HepG2 (cell line): ENCODE results near the gene NR1H3. TPM values are rescaled to one million over a fixed set of nuclear protein-coding genes. Genes with fewer than 3 reads are reported as not detected.
A peak's percentile ranks its signal among the peaks of the same experiment; 100 is the strongest.

ENCODE experiments used
- CSRNP1 ChIP-seq: sonication (generic); formaldehyde crosslinking; IDR thresholded peaks from 2 replicates; pipeline ENCODE4 v1.8.1; 2023; ENCODE audit warnings: mild to moderate bottlenecking, missing genetic modification reagents
- JDP2 ChIP-seq: sonication (generic); formaldehyde crosslinking; IDR thresholded peaks from 2 replicates; pipeline ENCODE4 v1.8.1; 2022; ENCODE audit warnings: missing genetic modification reagents, borderline replicate concordance
- JUN ChIP-seq: sonication (generic); formaldehyde crosslinking; IDR thresholded peaks from 2 replicates; pipeline ENCODE4 v1.4.0; 2020; ENCODE audit warnings: mild to moderate bottlenecking, missing genetic modification reagents
- MTERF4 ChIP-seq: sonication (generic); formaldehyde crosslinking; IDR thresholded peaks from 2 replicates; pipeline ENCODE4 v1.8.0; 2023; ENCODE audit warnings: mild to moderate bottlenecking, missing genetic modification reagents
- MXD4 ChIP-seq: IDR thresholded peaks from 2 replicates; pipeline ENCODE4 v1.6.1; 2016; ENCODE audit warnings: mild to moderate bottlenecking, missing biosample characterization, missing genetic modification reagents
- NFE2 ChIP-seq: sonication (generic); formaldehyde crosslinking; IDR thresholded peaks from 2 replicates; pipeline ENCODE4 v1.4.0; 2020; ENCODE audit warnings: missing genetic modification reagents
- NR2C2 ChIP-seq: sonication (generic); formaldehyde crosslinking; IDR thresholded peaks from 2 replicates; pipeline ENCODE4 v1.4.0; 2020; ENCODE audit warnings: missing genetic modification reagents, mild to moderate bottlenecking, moderate library complexity, borderline replicate concordance
- TFAP4 ChIP-seq: sonication (generic); IDR thresholded peaks from 2 replicates; pipeline ENCODE4 v1.6.1; 2016; ENCODE audit warnings: low read depth, borderline replicate concordance
- UBTF ChIP-seq: sonication (generic); formaldehyde crosslinking; IDR thresholded peaks from 2 replicates; pipeline ENCODE4 v1.4.0; 2020; ENCODE audit warnings: mild to moderate bottlenecking, missing genetic modification reagents
- ZFP91 ChIP-seq: sonication (generic); formaldehyde crosslinking; IDR thresholded peaks from 2 replicates; pipeline ENCODE4 v1.9.0; 2022; ENCODE audit warnings: missing genetic modification reagents, mild to moderate bottlenecking, borderline replicate concordance
- ZNF18 ChIP-seq: sonication (generic); formaldehyde crosslinking; IDR thresholded peaks from 2 replicates; pipeline ENCODE4 v1.8.0; 2022; ENCODE audit warnings: mild to moderate bottlenecking, missing genetic modification reagents; ENCODE audit not compliant: insufficient replicate concordance
- ZNF383 ChIP-seq: sonication (generic); formaldehyde crosslinking; IDR thresholded peaks from 2 replicates; pipeline ENCODE4 v1.4.0; 2020; ENCODE audit warnings: missing genetic modification reagents, mild to moderate bottlenecking, borderline replicate concordance
- ZNF512B ChIP-seq: sonication (generic); formaldehyde crosslinking; IDR thresholded peaks from 2 replicates; pipeline ENCODE4 v1.5.1; 2020; ENCODE audit warnings: missing genetic modification reagents, mild to moderate bottlenecking, borderline replicate concordance
- ZNF746 ChIP-seq: sonication (generic); formaldehyde crosslinking; IDR thresholded peaks from 2 replicates; pipeline ENCODE4 v1.8.0; 2022; ENCODE audit warnings: mild to moderate bottlenecking, missing genetic modification reagents
- ZNF781 ChIP-seq: sonication (generic); formaldehyde crosslinking; IDR thresholded peaks from 2 replicates; pipeline ENCODE4 v1.5.1; 2020; ENCODE audit warnings: borderline replicate concordance, mild to moderate bottlenecking, missing genetic modification reagents; ENCODE audit errors: not compliant biosample characterization
- polyA plus RNA-seq, 8 experiments: library from polyadenylated mRNA; depleted of rRNA in 3 of 8; stranded (reverse) in 7 of 8; unstranded in 1 of 8; fragments of >200 nt; fragmentation: Illumina TruSeq in 4 of 8; extraction: Trizol in 4 of 8; gene quantifications; 2 replicates each; pipeline versions ENCODE4 v1.2.1 to v1.2.3, GENCODE V29; 2011 to 2016; ENCODE audit warnings: low read depth in 4 of 8, missing spikeins in 1 of 8, mixed read lengths in 1 of 8; ENCODE audit not compliant: insufficient read depth in 1 of 8
- total RNA-seq, 5 experiments: library from RNA; depleted of rRNA; stranded (reverse); fragments of >200 nt; fragmentation: Illumina TruSeq; extraction: Trizol; gene quantifications; 2 replicates each; pipeline ENCODE4 v1.2.3, GENCODE V29; 2016; ENCODE audit warnings: low read depth in 1 of 5

NR1H3 gene
- total and polyA plus RNA-seq, 2 of the 13 experiments (the other 11 are each of a cell fraction or from before 2014, with no cell fraction given): 41.8 to 102 TPM

GRCh38 chr11:47215366-47215910 lies 42.4 kb upstream of the NR1H3 start (continued):
- peak; percentile 41; the same call in 1 of the 2 replicates for TF ChIP-seq UBTF
- TF ChIP-seq CSRNP1 (CRISPR knock-in tag): no peak
- peak; percentile 39; the same call in 1 of the 2 replicates for TF ChIP-seq TFAP4
- TF ChIP-seq MTERF4 (CRISPR knock-in tag): peak; percentile 59; the same call in 1 of the 2 replicates
- TF ChIP-seq ZNF781 (CRISPR knock-in tag): peak; percentile 46
- TF ChIP-seq NFE2 (CRISPR knock-in tag): 0 out of 2 replicates have a peak, but pooled peaks have one; percentile 4
- 0 out of 2 replicates have a peak, but pooled peaks have one; percentile 21 for TF ChIP-seq NR2C2 (CRISPR knock-in tag)
- 0 out of 2 replicates have a peak, but pooled peaks have one; percentile 59 for TF ChIP-seq ZNF512B
- TF ChIP-seq ZFP91 (CRISPR knock-in tag): 0 out of 2 replicates have a peak, but pooled peaks have one; percentile 2
- TF ChIP-seq JUN (CRISPR knock-in tag): 0 out of 2 replicates have a peak, but pooled peaks have one; percentile 36
- TF ChIP-seq ZNF746 (CRISPR knock-in tag): peak; percentile 52; the same call in 1 of the 2 replicates
- peak; percentile 12 for TF ChIP-seq ZNF18
- no peak for TF ChIP-seq JDP2 (CRISPR knock-in tag)
- TF ChIP-seq ZNF383 (CRISPR knock-in tag): peak; percentile 84; the same call in 1 of the 2 replicates
- TF ChIP-seq MXD4: no peak
